ENCODE data around the gene GPRASP1.
A peak's percentile ranks its signal among the peaks of the same experiment; 100 is the strongest.
"Not testable (repeated sequence)": the region's sequence is repeated elsewhere in the genome, so short reads cannot be mapped to it uniquely, and the experiment has no call there.

The GPRASP1 gene

GRCh38 chrX:102651242-102652011, at the start of gene GPRASP1:
Gene GPRASP1, plus strand, starts transcription at chrX:102651483. Its CDS starts 2,431 bp downstream, at chrX:102653914.
- Histone ChIP-seq H3K27me3 (ENCODE audit: low read depth) (no peaks in the 10 kb centered on the region), H3K36me3 (replicated peaks) (no peaks in the 10 kb centered on the region), H3K4me1 (no peaks in the 10 kb centered on the region), H3K4me3 (no peak within 1 kb of the TSS), H3K9me3 (no peaks in the 10 kb centered on the region)
- in situ Hi-C loops (cut with MboI; ENCODE audit: low sequenced_read_pairs) = no loop called here
- no peak for DNase-seq (ENCODE audit: low spot score in 2 of 2)

- Histone ChIP-seq H3K4me3 (no peak overlapping the region), H3K36me3 (replicated peaks) (peaks cover 43% of the 10 kb centered on the region), H3K4me1 (no peaks in the 10 kb centered on the region; the same call in none of the 2 replicates), H3K9me3 (no peaks in the 10 kb centered on the region), H3K27me3 (ENCODE audit: low read depth) (no peaks in the 10 kb centered on the region)
- no peak for DNase-seq (ENCODE audit: low spot score in 2 of 2)
- in situ Hi-C loops (cut with MboI; ENCODE audit: low sequenced_read_pairs) = no loop called here
Measured at GRCh38 chrX:102604327-102604726, 47.0 kb upstream of the GPRASP1 start.

- Histone ChIP-seq H3K36me3 (replicated peaks) (peaks cover 50% of the 10 kb centered on the region), H3K9me3 (no peaks in the 10 kb centered on the region), H3K4me3 (no peak overlapping the region), H3K4me1 (no peaks in the 10 kb centered on the region; the same call in 1 of the 2 replicates), H3K27me3 (ENCODE audit: low read depth) (no peaks in the 10 kb centered on the region)
- in situ Hi-C loops (cut with MboI; ENCODE audit: low sequenced_read_pairs) = no loop called here
- no peak for DNase-seq (ENCODE audit: low spot score in 2 of 2)
Measured at GRCh38 chrX:102606115-102606514, 45.2 kb upstream of the GPRASP1 start.

GRCh38 chrX:102610905-102611304, 40.4 kb upstream of the GPRASP1 start:
- H3K9me3 ChIP-seq = no peaks in the 10 kb centered on the region
- H3K36me3 ChIP-seq (replicated peaks) = peaks cover 21% of the 10 kb centered on the region; the same call in 1 of the 2 replicates
- no peaks in the 10 kb centered on the region for H3K27me3 ChIP-seq (ENCODE audit: low read depth)
- in situ Hi-C loops (cut with MboI; ENCODE audit: low sequenced_read_pairs) = no loop called here
- DNase-seq (ENCODE audit: low spot score in 2 of 2) = no peak
- H3K4me1 ChIP-seq = no peaks in the 10 kb centered on the region; the same call in 1 of the 2 replicates
- H3K4me3 ChIP-seq = no peak overlapping the region

GRCh38 chrX:102624105-102624504, 27.2 kb upstream of the GPRASP1 start:
- Histone ChIP-seq H3K36me3 (replicated peaks) (no peaks in the 10 kb centered on the region), H3K9me3 (peaks cover 15% of the 10 kb centered on the region), H3K4me1 (no peaks in the 10 kb centered on the region), H3K4me3 (no peak overlapping the region), H3K27me3 (ENCODE audit: low read depth) (no peaks in the 10 kb centered on the region)
- in situ Hi-C loops (cut with MboI; ENCODE audit: low sequenced_read_pairs) = no loop called here
- DNase-seq (ENCODE audit: low spot score in 2 of 2) = no peak

- no peaks in the 10 kb centered on the region for H3K4me1 ChIP-seq
- no peaks in the 10 kb centered on the region for H3K27me3 ChIP-seq (ENCODE audit: low read depth)
- no peaks in the 10 kb centered on the region; the same call in 1 of the 2 replicates for H3K9me3 ChIP-seq
- H3K36me3 ChIP-seq (replicated peaks) = no peaks in the 10 kb centered on the region
- no peak overlapping the region for H3K4me3 ChIP-seq
- no peak for DNase-seq (ENCODE audit: low spot score in 2 of 2)
- in situ Hi-C loops (cut with MboI; ENCODE audit: low sequenced_read_pairs) = no loop called here
Measured at GRCh38 chrX:102627640-102628039, 23.6 kb upstream of the GPRASP1 start.

GRCh38 chrX:102637561-102637960, 13.7 kb upstream of the GPRASP1 start:
- Histone ChIP-seq H3K4me3 (no peak overlapping the region), H3K27me3 (ENCODE audit: low read depth) (no peaks in the 10 kb centered on the region), H3K9me3 (no peaks in the 10 kb centered on the region), H3K36me3 (replicated peaks) (no peaks in the 10 kb centered on the region; the same call in 1 of the 2 replicates), H3K4me1 (no peaks in the 10 kb centered on the region)
- DNase-seq (ENCODE audit: low spot score in 2 of 2) = no peak
- in situ Hi-C loops (cut with MboI; ENCODE audit: low sequenced_read_pairs) = no loop called here

- Histone ChIP-seq H3K4me3 (no peak overlapping the region), H3K36me3 (replicated peaks) (no peaks in the 10 kb centered on the region), H3K4me1 (no peaks in the 10 kb centered on the region), H3K9me3 (no peaks in the 10 kb centered on the region), H3K27me3 (ENCODE audit: low read depth) (no peaks in the 10 kb centered on the region)
- DNase-seq (ENCODE audit: low spot score in 2 of 2) = no peak
- in situ Hi-C loops (cut with MboI; ENCODE audit: low sequenced_read_pairs) = no loop called here
Measured at GRCh38 chrX:102650903-102651241, 411 bp upstream of the GPRASP1 start.

GRCh38 chrX:102652031-102652688, 877 bp downstream of the GPRASP1 start:
- Histone ChIP-seq H3K9me3 (no peaks in the 10 kb centered on the region), H3K4me3 (no peak overlapping the region), H3K4me1 (no peaks in the 10 kb centered on the region), H3K27me3 (ENCODE audit: low read depth) (no peaks in the 10 kb centered on the region), H3K36me3 (replicated peaks) (no peaks in the 10 kb centered on the region)
- DNase-seq (ENCODE audit: low spot score in 2 of 2) = no peak
- in situ Hi-C loops (cut with MboI; ENCODE audit: low sequenced_read_pairs) = no loop called here

- in situ Hi-C loops (cut with MboI; ENCODE audit: low sequenced_read_pairs) = no loop called here
- DNase-seq (ENCODE audit: low spot score in 2 of 2) = no peak
- Histone ChIP-seq H3K36me3 (replicated peaks) (no peaks in the 10 kb centered on the region), H3K27me3 (ENCODE audit: low read depth) (no peaks in the 10 kb centered on the region), H3K4me3 (no peak overlapping the region), H3K9me3 (no peaks in the 10 kb centered on the region), H3K4me1 (no peaks in the 10 kb centered on the region)
Measured at GRCh38 chrX:102654696-102655095, 3.4 kb downstream of the GPRASP1 start.

GRCh38 chrX:102658556-102658955, 7.3 kb downstream of the GPRASP1 start:
- H3K27me3 ChIP-seq (ENCODE audit: low read depth) = no peaks in the 10 kb centered on the region
- H3K4me1 ChIP-seq = no peaks in the 10 kb centered on the region
- H3K36me3 ChIP-seq (replicated peaks) = no peaks in the 10 kb centered on the region
- H3K4me3 ChIP-seq = no peak overlapping the region
- no peaks in the 10 kb centered on the region for H3K9me3 ChIP-seq
- DNase-seq (ENCODE audit: low spot score in 2 of 2) = no peak
- in situ Hi-C loops (cut with MboI; ENCODE audit: low sequenced_read_pairs) = no loop called here

GRCh38 chrX:102659790-102660757, 8.8 kb downstream of the GPRASP1 start:
- H3K36me3 ChIP-seq (replicated peaks) = no peaks in the 10 kb centered on the region
- H3K27me3 ChIP-seq (ENCODE audit: low read depth) = no peaks in the 10 kb centered on the region
- no peak overlapping the region for H3K4me3 ChIP-seq
- DNase-seq (ENCODE audit: low spot score in 2 of 2) = peak in 1 of 2 experiments; percentile 17
- in situ Hi-C loops (cut with MboI; ENCODE audit: low sequenced_read_pairs) = no loop called here
- no peaks in the 10 kb centered on the region for H3K9me3 ChIP-seq
- H3K4me1 ChIP-seq = no peaks in the 10 kb centered on the region

GRCh38 chrX:102663820-102664219, 12.5 kb downstream of the GPRASP1 start:
- H3K4me1 ChIP-seq; in situ Hi-C loops (cut with MboI; ENCODE audit: low sequenced_read_pairs); H3K9me3 ChIP-seq; DNase-seq (ENCODE audit: low spot score in 2 of 2); H3K36me3 ChIP-seq (replicated peaks); H3K27me3 ChIP-seq (ENCODE audit: low read depth); H3K4me3 ChIP-seq: not testable (repeated sequence)
